Myocyte (in vitro differentiated cells): Measurements from ENCODE around the gene RPL39. TPM values are rescaled to one million over a fixed set of nuclear protein-coding genes. Genes with fewer than 3 reads are reported as not detected.
"Not testable (repeated sequence)": the region's sequence is repeated elsewhere in the genome, so short reads cannot be mapped to it uniquely, and the experiment has no call there.

Experiments
- DNase-seq: peaks from one replicate; pipeline ENCODE4 v3.0.0-alpha.2; 2012; ENCODE audit warnings: low read depth
- total RNA-seq: library from RNA; depleted of rRNA; stranded (reverse); fragments of >200 nt; gene quantifications from 2 replicates; pipeline ENCODE4 v1.2.3, GENCODE V29; 2014

The RPL39 gene
- total RNA-seq, 1 donor from 2014 or later: 7,031 TPM

GRCh38 chrX:119763836-119764387 is 27.5 kb downstream of the RPL39 start:
- no peak for DNase-seq

- DNase-seq: peak; percentile 72
These were observed 28.2 kb downstream of the RPL39 start for GRCh38 chrX:119763181-119763580.

- peak; percentile 74 for DNase-seq
These were observed 28.7 kb downstream of the RPL39 start for GRCh38 chrX:119762718-119763117.

- no peak for DNase-seq
These were observed 31.2 kb downstream of the RPL39 start for GRCh38 chrX:119760026-119760877.

GRCh38 chrX:119759248-119759766 is 32.1 kb downstream of the RPL39 start:
- DNase-seq: no peak

GRCh38 chrX:119758731-119759247 is 32.6 kb downstream of the RPL39 start:
- peak; percentile 24 for DNase-seq

- no peak for DNase-seq
These were observed 33.3 kb downstream of the RPL39 start, which contains the start of gene SOWAHD for GRCh38 chrX:119757979-119758730. TSS of gene SOWAHD (plus strand) at chrX:119758588. CDS start at chrX:119758668, 80 bp downstream.

- DNase-seq: no peak
These were observed 33.8 kb downstream of the RPL39 start for GRCh38 chrX:119757646-119757978.

GRCh38 chrX:119756926-119757635 is 34.3 kb downstream of the RPL39 start:
- no peak for DNase-seq

- peak; percentile 81 for DNase-seq
These were observed 35.4 kb downstream of the RPL39 start for GRCh38 chrX:119755981-119756533.

- DNase-seq: peak; percentile 52
These were observed 37.7 kb downstream of the RPL39 start for GRCh38 chrX:119753639-119754257.

- no peak for DNase-seq
These were observed 38.4 kb downstream of the RPL39 start for GRCh38 chrX:119753001-119753400.

GRCh38 chrX:119750751-119751150 is 40.7 kb downstream of the RPL39 start:
- not testable (repeated sequence) for DNase-seq

- not testable (repeated sequence) for DNase-seq
These were observed 41.3 kb downstream of the RPL39 start for GRCh38 chrX:119750131-119750530.

GRCh38 chrX:119745283-119745848 is 46.1 kb downstream of the RPL39 start:
- DNase-seq: no peak

- no peak for DNase-seq
These were observed 52.7 kb downstream of the RPL39 start for GRCh38 chrX:119738742-119739141.
